ENCODE measurements around the gene CCND1.
"Not testable (repeated sequence)": the region's sequence is repeated elsewhere in the genome, so short reads cannot be mapped to it uniquely, and the experiment has no call there.

The CCND1 gene

DNA sequence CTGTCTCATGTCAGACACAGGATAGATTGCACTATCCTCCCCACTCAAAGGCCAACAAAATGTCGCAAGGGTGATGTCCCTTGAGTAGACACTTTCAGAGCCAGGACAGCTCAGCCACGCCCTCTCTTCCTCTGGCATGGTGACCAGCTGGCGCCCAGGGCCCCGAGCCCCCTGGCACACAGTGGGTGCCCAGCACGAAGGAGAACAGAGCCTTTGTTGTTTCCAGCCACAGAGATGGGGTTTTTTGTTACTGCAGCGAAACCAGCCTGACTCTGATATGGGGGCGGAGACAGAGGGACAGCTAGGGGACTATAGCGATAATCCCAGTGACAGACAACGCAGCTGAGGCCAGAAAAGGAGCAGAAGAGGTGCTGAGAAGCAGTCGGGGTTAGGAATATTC lies 23.3 kb upstream of the CCND1 start:
- no peak overlapping the region for H3K4me3 ChIP-seq (ENCODE audit: low read depth, low read length)

DNA sequence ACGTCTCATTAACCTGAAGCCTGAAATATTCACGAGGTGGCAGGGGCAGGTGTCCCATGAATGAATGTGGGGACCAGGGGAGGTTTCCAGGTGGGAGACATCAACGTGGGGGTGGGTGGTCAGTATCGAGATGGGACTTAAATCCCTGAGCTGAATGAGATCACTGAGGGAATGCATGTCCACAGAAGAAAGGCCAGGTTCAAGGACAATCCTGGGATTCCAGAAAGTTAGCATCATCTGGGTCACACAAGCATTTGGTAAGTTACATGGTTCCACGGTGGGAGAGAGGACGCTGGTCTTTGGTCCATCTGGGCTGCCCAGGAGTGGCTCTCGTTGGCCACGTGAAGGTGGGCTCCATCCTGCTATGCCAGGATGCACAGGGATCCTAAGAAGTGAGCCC lies 22.7 kb upstream of the CCND1 start:
- H3K4me3 ChIP-seq (ENCODE audit: low read depth, low read length), result no peak overlapping the region

DNA sequence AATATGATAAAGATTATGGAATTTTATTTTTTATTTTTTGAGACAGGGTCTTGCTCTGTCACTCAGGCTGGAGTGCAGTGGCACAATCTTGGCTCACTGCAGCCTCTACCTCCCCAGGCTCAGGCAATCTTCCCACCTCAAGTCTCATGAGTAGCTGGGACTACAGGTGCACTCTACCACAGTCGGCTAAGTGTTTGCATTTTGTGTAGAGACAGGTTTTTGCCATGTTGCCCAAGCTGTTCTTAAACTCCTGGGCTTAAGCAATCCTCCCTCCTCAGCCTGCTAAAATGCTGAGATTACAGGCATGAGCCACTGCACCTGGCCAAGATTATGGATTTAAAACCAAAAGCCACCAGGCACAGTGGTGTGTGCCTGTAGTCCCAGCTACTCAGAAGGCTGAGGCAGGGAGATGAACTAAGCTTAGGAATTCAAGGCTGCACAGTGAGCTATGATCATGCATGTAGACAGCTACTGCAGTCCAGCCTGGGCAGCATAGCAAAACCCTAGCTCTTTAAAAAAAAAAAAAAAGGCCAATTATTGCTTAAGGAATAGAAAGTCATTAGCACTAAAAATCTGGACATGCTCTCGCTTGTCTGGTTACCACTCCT lies 20.2 kb upstream of the CCND1 start:
- H3K4me3 ChIP-seq (ENCODE audit: low read depth, low read length), result no peak overlapping the region

DNA sequence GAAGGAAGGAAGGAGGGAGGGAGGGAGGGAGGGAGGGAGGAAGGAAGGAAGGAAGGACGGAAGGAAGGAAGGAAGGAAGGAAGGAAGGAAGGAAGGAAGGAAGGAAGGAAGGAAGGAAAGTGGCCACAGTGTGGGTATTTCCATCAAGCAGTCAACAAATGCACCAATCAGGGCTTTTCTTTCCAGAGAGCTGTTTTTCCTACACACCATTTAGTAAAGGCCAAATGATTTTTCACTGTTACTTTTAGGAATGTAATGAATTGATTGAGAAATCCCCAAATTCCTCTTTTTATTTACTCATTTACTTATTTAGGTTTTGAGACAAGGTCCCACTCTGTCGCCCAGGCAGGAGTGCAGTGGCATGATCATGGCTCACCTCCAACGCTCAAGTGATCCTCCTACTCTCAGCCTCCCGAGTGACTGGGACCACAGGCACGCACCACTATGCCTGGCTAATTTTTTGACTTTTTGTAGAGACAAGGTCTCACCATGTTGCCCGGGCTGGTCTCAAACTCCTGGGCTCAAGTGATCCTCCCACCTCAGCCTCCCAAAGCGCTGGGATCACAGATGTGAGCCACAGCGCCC lies 18.8 kb upstream of the CCND1 start:
- H3K4me3 ChIP-seq (ENCODE audit: low read depth, low read length), result not testable (repeated sequence)

DNA sequence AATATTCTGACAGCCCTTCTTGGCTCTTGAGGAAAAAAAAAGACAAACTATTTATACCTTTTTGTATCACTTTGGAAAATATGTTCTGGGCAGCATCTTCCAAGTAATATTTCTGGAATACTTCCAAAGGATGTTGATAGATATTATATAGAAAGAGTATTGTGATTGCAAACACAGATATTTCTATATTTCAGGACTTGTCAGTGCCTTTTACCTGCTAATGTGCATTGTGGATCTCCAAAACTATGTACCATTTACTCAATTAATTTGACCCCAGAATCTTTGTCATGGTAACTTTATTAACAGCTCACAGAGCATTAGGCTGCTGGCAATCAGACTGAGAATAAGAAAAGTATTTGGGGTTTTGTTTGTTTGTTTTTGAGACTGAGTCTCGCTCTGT lies 16.7 kb upstream of the CCND1 start:
- no peak overlapping the region for H3K4me3 ChIP-seq (ENCODE audit: low read depth, low read length)

DNA sequence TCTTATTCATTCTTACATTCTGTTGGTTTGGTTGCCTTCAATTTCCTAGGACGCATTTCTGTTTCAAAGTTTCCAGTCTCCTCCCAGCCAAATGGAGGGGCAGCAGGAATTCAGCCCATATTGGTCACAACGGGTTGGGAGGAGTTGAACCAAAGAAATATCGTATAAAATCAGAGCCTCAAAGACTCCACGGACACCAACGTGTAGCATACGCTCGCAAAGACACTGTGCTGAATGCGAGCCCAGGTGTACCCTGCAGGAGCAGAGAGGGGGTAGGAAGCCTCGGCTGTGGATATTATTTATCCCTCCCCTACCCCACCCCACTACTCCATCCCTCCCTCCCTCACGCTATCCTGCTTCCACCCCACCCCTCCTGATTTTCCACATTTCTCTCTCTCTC lies 15.5 kb upstream of the CCND1 start:
- no peak overlapping the region for H3K4me3 ChIP-seq (ENCODE audit: low read depth, low read length)

DNA sequence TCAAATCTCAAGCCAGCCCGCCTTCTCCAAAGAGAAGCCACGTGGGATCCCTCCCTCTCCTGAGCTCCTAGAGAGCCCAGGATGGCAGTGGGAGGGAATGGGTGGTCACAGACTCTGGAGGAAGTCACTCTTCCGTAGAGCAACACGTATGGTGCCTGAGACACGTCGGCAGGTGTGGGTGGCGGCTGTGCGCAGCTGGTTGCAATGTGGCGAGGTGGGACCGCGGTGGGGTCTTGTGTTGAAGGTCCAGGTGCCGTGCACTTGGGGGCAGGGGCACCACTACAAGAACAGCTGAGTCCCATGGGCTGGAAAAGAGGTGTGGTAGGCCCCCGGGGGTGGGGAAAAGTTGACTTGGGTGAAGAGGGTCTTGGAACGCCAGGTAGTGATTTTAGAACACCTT lies 13.4 kb upstream of the CCND1 start:
- no peak overlapping the region for H3K4me3 ChIP-seq (ENCODE audit: low read depth, low read length)

DNA sequence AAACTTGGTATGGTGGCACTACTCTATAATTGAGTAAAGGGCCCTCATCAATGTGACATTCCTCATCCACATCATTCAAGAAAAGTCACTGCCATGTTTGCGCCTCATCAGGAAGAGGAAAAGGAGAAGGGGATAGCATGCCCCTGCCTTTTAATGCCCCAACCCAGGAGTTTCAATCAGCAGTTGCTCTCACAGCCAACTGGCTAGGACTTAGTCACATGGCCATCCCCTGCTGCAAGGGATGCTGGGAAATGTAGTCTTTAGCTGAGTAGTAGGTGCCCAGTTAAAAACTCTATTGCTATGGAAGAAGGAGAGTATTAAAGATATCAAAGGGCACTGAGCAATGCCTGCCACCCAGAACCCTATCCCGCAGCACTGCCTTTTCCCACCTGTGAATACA lies 10.9 kb upstream of the CCND1 start:
- no peak overlapping the region for H3K4me3 ChIP-seq (ENCODE audit: low read depth, low read length)

DNA sequence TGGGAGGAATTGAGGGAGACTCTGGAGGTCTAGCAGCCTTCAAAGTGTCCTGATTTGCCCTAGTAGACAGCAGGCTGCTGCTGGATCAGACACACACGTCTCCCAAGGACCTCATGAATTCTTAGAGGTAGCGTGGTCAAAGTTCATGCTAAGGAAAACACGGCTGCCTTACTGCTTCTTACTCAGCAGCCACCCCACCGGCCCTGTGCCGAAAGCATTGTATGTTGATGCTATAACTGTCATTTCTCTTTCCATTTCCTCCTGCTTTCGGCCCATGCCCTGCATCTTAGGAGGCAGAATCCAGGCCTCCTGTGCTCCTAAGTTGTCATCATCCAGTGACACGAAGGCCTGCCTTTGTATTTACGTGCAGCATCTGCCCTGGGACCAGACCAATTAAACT lies 10.5 kb upstream of the CCND1 start:
- no peak overlapping the region for H3K4me3 ChIP-seq (ENCODE audit: low read depth, low read length)

DNA sequence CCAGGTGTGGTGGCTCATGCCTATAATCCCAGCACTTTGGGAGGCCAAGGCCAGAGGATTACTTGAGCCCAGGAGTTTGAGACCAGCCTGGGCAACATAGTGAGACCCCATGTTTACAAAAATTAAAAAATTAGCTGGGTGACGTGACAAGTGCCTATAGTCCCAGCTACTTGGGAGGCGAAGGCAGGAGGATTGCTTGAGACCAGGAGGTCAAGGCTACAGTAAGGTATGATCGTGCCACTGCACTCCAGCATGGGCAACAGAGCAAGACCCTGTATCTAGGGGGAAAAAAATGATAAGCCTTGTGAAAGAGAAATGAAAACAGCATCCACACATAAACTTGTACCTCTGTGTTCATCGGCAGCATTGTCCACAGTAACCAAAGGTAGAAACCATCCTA lies 8.1 kb upstream of the CCND1 start:
- H3K4me3 ChIP-seq (ENCODE audit: low read depth, low read length), result no peak overlapping the region

DNA sequence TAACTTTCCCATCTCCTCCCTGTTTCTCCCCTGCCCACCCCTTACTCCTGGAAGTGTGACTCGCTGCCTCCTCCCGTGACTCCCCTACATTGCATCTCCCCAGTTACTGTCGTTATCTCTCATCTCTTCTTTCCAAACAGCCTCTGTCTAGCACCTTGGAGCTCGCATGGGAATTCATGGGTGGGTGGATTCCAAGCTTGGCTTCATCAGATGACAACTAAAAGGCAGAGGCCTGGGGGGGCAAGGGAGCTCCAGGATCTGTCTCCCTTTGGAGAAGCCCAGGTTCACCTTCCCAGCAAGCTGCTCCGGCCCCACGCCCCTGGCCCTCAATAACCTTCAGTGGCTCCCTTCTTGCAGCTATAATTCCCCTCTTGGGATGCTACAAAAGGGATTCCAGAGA lies 6.9 kb upstream of the CCND1 start:
- no peak overlapping the region for H3K4me3 ChIP-seq (ENCODE audit: low read depth, low read length)

DNA sequence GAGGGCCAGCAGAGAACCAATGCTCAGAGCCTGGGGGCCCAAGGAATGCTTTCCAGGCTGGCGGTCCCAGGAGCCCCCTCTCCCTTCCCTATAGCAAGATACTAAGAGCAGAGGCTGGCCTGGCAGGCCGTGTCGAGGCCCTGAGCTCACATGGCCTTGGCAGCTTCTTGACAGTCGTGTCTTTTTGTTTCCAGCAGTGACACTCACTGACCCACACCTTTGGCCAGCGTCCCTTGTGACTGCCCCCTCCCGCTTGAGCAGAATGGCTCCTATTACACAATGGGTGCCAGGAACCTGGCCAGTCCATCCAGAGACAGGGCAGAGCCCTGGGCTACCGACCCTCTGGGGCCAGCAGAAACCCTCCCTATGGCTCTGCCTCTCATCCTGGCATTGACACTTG lies 6.4 kb upstream of the CCND1 start:
- no peak overlapping the region for H3K4me3 ChIP-seq (ENCODE audit: low read depth, low read length)

DNA sequence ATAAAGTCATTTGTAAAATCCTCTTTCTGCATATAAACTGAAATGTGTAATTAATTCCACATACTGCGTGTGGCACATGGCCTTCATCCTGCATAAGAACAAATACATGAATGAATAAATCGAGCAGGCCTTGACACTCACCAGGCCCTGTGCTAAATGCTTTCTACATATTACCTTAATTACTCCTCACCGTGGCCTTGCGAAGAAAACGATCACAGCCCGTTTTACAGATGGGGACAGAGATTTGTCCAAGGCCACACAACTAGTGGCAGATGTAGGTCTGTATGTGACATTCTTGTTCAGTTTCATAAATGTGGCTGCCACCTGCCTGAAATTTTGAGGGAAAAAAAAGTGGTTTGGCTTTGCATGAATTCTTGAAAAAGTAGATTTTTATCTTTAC lies 5.8 kb upstream of the CCND1 start:
- no peak overlapping the region for H3K4me3 ChIP-seq (ENCODE audit: low read depth, low read length)

DNA sequence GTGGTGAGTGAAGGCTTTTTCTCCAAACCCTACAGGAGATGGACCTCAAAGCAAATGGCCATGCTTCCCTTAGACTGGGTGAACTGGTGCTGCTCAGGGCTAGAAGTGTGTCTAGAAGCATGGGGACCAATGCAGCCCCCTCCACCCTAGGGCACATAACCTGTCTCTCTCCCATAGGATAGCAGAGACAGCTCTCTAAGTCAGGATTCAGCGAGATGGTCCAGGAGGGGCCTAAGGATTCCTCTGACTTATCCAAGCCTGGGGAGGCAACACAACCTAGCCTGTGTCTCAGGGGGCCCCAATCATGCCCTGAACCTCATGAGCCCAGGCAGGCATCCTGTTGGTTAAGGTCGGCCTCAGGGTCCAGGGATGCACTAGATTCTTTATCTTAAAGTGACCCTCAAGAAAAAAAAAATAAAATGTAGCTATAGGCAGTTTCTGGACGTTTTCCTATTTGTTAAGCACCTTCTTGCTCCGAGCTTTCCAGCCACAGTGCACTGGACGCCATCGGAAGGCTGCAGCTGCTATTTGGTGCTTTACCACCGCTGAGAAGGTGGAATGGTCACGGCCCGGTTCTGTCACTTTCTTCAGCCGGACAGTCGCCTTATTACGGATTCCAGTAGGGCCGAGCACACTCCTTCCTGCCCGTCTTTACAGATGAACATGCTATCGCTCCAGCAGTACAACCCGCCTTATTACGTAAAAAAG lies 5.0 kb upstream of the CCND1 start:
- H3K4me3 ChIP-seq (ENCODE audit: low read depth, low read length), result peak overlapping the region; percentile 30

DNA sequence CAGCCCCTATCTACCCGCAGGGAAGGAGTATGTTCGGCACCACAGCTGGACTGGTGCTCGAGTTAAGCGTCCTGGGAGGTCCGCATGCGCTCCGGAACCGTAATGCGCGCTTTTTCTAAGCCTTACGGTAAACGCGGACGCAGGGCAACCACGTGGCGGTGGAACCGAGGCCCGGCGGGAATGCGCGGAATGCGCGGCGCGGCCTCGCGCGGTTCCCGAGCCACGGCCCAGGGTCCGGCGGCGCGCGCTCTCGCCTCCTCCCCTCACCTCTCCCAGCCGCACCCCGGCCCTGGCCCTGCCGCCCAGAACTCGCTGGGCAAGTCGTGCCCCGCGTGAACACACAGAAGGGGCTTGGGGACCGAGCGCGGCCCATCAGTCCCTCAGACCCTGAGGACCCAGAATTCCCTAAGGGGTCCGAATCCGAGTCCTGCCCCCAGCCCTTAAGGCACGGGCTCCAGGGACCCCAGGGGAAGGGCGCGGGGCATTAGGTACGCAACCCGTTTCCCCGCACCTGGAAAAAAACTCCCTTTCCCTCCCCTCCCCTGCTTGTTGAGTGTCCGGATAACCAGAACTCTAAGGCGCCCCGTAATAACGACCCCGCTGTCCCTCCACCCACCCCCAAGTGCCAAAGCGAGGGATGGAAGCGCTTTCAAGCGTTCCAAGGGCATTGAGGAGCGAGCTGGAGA lies 4.3 kb upstream of the CCND1 start:
- peak overlapping the region; percentile 30 for H3K4me3 ChIP-seq (ENCODE audit: low read depth, low read length)

DNA sequence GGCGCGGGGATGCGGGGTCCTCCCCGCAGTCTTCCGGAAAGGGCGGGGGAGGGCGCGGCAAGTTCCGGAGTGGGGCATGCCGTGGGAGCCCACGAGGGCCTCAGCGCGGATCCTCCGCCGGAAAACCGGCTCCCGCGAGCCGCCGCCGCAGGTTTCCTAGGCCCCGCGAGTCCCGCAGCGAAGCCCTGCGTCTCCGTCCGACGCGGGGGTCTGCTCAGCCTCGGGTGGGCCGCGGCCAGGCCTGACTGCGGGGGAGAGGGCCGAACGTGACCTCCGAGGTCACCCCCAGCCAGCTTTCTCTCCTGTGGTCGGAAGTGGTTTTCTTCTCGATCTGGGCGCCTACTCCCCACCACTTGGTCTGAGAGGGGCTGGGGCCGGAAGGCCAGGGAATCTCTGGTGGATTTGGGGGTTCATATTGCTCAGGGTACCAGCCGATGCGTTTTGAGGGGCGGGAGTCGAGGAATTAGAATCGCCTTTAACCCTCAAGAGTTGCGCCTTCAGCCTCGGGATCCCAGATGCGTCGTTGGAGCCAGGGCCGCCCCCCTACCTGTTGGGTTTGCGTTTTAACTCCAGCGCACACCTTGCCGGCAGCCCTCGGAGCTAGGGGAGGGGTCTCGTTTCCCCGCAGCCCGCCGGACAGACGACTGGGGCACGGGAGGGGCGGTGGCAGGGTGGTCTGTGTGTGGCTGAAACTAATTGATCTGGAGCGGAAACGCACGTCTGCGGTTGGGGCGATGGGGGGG lies 3.6 kb upstream of the CCND1 start:
- H3K4me3 ChIP-seq (ENCODE audit: low read depth, low read length), result peak overlapping the region; percentile 30

DNA sequence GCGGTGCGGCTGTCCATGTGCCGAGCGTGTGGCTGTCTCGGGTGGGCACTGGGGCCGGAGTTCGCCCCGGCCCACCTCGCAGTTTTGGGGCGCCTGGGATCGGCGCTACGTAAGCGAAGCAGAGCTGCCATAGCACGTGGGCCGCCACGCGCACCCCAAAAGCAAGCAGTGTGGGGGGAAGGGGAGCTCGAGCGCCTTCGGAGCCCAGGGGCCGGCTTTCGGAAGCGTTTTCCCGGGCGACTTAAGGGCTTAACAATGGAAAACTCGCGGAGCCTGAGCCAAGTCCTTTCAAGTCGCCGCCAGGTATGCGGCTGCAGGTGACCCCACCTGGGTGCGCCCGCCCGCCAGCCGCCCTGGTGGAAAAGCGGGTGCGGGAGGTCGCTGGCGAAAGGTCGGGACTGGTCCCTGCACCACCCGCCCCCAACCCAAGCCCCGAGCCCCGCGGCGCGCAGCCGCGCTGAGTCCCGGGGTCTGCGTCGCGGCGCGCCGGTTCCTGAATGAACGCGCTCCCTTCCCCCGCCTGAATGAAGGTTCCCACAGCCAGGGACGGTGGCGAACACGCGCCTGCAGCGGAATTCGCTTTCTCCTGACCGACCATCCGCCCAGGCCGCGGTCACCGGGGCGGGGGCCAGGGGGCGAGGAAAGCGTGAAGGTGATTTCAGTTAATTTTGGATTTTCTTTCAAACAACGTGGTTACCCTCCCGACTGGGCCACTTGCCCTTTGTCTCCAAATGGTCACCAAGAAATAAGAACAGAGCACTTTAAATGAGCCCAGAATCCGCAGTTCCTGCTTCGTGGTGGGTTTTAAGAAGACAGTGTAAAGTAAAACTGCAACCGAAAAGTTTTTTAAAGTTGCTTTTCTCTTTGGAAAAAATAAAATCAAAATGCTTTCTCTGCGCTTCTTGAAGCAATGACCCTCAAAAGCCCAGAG lies 2.8 kb upstream of the CCND1 start:
- H3K4me3 ChIP-seq (ENCODE audit: low read depth, low read length), result peak overlapping the region; percentile 27

DNA sequence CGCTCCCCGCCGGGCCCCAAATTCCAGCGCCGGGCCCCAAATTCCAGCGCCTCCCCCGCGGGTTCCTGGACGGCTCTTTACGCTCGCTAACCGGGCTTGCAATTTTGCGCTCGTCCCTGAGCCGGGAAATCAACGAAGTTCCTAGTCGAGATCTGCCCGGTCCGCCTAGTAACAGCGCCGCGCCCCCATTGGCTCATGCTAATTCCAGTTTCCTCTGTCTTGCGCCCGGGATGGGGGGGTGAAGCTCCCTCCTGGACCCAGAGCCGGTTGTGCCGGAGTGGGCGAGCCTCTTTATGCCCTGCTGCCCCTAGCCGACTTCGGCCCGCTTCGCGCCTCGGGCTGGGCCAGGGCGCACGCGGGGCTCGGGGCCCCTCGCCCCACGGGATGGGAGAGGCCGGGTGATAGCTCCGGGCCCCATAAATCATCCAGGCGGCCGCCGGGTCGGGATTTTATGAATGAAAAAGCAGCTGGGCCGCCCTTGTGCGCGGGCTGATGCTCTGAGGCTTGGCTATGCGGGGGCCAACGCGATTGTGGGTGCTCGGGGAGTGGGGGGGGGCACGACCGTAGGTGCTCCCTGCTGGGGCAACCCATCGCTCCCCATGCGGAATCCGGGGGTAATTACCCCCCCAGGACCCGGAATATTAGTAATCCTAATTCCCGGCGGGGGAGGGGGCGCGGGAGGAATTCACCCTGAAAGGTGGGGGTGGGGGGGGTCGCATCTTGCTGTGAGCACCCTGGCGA lies 1.8 kb upstream of the CCND1 start:
- peak overlapping the region; percentile 41 for H3K4me3 ChIP-seq (ENCODE audit: low read depth, low read length)

DNA sequence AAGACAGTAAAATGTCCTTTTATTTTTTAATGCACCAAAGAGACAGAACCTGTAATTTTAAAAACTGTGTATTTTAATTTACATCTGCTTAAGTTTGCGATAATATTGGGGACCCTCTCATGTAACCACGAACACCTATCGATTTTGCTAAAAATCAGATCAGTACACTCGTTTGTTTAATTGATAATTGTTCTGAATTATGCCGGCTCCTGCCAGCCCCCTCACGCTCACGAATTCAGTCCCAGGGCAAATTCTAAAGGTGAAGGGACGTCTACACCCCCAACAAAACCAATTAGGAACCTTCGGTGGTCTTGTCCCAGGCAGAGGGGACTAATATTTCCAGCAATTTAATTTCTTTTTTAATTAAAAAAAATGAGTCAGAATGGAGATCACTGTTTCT lies 1.1 kb upstream of the CCND1 start:
- peak overlapping the region; percentile 41 for H3K4me3 ChIP-seq (ENCODE audit: low read depth, low read length)

Measured in iPS-11a (cell line).